Stimulated activated CD8-positive, alpha-beta memory T cell treated with anti-CD3 and anti-CD28 coated beads, Interleukin-7, amount 100 ng/mL, for 4 hours (primary cell): ENCODE data around the gene PDIA2.
A peak's percentile ranks its signal among the peaks of the same experiment; 100 is the strongest.

Experiments used
- DNase-seq, 2 donors: peaks; one replicate each; pipeline ENCODE4 v3.0.0-alpha.2; 2020; ENCODE audit warnings: low read depth in 2 of 2

PDIA2 gene

DNA sequence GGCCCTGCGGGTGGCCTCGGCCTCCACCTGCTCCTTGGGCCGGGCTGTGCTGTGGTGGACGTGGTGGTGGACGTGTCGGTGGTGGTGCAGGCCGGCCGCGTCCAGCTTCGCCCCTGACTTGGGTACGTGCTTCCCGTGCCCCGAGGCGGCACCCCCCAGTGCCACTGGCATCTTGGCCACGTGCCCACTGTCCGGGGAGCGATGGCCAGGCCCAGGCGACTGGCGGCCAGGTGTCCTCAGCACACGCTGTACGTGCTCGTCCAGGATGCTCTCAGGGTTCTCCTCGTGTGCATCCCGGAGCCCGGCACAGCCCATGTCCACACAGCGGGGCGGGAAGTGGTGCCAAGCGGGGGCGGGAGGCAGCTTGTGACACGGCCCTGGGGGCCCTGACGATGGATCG is 14.9 kb downstream of the PDIA2 start:
- no peak for DNase-seq

DNA sequence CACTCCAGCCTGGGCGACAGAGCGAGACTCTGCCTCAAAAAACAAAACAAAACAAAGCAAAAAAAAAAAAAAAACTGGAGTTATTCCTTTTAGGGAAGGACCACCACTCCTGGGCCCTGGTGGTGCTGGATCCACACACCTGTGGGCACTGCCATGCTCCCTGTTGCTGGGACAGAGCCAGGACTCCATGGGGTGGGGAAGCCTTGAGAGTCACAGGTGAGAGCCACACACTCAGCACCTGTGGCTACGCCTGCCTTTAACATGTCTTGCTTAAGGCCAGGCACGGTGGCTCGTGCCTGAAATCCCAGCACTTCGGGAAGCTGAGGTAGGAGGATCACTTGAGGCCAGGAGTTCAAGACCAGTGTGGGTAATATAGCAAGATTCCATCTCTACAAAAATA is 18.3 kb downstream of the PDIA2 start:
- no peak for DNase-seq

GRCh38 chr16:301950-302349 is 19.0 kb downstream of the PDIA2 start:
- DNase-seq: no peak

- no peak for DNase-seq
Observed at GRCh38 chr16:303760-304505, 21.0 kb downstream of the PDIA2 start.

DNA sequence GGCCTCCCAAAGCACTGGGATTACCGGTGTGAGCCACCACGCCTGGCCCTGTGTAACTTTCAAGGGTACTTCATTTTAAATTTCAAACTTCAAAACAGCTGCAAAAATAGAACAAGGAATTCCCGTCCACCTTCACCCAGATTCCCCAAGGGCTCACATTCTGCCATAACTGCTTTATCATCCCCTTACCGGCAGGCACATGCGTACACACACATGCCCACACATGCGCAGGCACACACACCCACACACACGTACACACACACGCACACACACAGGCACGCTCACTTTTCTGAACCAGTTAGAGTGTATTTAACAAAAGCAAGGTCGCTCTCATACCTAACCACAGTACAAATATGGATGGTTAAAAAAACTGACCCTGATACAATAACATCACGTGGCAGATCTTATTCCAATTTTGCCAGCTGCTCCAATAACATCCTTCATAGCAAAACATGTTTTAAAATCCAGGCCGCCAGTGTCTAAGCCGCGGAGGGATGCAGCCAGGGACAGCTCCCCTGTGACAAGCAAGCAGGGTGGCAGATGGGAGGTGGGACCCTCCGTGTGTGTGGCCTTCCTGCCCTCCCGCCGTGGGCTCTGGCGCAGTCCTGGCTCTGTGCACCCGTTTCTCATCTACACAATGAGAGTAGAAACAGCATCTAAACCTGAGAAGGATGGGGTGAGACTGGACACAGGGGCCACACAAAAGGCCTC is 23.1 kb downstream of the PDIA2 start:
- no peak for DNase-seq

DNA sequence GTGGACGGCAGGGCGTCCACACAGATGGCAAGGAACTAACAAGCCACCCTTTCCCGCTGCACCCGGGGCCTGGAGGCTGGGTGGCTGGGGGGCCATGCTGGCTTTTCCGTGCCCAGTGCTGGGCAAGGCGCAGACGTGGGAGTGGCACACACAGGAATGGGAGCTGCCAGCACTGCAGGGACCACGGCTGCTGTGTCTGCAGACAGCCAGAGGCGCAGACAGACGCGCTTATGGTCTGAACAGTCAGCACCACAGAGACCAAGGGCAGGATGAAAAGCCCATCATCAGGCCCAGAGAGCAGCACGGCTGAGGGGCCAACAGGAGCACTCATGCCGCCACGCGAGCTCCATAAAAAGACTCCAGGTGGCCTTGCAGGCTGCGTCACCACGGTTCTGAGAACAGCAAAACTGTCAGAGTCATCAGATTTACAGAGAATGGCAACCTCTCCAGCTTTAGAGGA is 24.0 kb downstream of the PDIA2 start:
- DNase-seq: no peak

DNA sequence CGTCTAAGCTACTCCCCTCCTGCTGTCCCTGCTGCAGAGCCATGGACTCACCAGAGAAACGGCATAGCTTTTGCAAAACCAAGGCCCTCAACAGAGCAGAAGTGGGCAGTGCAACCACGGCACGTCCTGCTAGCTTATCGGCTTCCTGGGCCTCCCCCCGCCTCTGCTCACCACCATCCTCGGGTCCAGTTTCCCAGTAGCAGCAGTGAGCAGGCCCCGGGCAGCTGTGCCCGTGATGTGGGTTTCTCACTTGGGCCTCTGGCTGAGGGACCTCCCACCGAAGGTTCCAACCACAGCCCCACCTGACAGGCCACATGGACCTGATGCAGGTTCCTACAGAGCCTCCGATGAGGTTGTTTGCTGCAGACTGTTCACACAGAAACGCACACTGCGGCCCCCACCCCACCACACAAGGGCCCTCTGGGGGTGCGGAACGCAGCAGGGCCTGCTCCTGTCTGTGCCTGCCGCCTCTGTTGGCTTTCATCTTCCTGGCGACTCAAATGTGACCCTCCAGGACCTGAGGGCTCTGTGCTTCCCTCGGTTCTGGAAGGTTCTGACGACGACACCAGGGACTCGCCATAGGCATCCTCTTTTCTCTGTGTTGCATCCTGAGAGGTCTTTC is 24.8 kb downstream of the PDIA2 start:
- no peak for DNase-seq

GRCh38 chr16:309476-309875 is 26.5 kb downstream of the PDIA2 start:
- no peak for DNase-seq

DNA sequence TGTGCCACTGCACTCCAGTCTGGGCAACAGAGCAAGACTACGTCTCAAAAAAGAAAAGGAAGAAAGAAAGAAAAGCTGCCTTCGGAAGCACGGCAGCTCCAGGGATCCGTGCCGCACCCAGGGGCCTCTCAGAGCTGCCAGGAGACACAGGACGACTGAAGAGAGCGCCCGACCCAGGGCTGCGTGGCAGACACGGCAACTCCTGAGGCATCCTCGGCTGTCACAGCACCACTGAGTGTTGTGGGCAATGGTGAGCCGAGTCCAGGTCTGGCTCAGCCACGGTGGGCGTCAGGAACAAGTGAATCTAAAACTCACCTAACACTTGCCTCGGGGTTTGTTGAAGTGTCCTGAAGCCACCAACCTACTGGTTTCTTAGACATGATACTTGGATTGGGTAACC is 28.8 kb downstream of the PDIA2 start:
- no peak for DNase-seq

DNA sequence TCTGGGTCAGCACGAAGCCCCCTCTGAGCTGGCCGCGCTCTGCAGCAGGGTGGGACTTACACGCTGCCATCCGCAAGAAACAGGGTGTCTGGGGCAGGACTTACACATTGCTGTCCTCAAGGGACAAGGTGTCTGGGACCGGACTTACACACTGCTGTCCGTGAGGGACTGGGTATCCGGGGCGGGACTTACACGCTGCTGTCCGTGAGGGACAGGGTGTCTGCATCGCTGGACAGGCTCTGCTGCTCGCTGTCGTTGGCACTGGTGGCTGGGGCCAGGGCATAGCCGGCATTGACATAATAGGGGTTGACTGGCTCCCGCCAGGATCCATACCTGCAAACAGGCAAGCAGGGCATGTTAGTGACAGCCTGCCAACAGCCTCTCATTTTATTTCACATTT is 31.4 kb downstream of the PDIA2 start:
- no peak for DNase-seq

DNA sequence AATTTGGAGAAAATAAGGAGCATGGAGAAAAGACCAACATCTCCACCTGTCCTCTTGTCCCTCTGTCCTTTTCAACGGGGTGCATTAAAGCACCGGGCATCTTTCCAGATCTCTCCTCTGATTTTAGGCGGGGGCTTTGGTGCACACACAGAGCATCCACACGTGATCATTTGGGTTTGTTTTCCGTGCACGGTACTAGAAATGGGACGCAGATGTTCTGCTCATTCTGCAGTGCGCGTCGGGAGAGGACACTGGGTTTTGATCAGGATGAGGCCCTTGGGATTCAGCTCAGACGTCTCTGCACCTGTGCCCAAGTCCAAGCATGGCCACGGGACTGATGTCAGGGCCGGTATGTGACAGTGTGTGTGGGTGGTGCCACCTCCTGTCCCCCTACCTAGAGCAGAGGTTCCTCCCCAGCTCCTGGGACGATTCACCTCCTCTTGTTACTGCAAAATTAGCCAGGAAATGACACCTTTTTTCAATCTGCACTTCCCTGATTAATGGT is 31.9 kb downstream of the PDIA2 start:
- DNase-seq: no peak

GRCh38 chr16:316741-317464 is 33.9 kb downstream of the PDIA2 start:
- DNase-seq: no peak

DNA sequence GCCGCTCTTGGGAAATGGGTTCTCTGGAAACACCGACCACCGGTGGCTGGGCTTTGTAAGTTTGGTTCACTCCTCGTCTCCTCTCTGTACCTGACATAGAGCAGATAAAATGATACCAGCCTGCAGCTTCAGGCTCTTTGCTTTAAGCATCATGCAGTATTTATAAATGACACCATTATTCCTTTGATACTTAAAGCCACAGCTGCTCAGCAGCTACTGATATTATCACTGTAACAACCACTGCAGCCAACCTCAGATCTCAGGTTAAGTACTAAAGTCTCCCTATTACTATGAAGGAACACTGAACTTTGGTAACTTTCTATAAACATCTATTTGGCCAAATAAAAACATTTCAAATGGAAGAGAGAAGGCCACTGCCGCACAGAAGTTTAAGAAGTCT is 34.6 kb downstream of the PDIA2 start:
- no peak for DNase-seq

DNA sequence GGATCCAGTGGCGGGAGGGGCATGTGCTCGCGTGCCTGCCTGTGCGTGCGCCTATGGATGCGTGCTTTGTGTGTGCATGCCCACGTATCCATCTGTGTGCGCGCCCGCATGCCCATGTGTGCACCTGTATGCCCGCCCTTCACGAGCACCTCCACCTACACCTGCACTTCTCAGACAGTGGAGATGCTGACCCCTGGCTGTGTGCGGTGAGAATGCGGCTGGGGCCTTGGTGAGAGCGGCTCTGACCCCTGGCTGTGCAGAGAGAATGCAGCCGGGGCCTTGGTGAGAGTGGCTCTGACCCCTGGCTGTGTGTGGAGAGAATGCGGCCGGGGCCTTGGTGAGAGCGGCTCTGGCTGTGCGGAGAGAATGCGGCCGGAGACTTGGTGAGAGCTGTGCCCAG is 35.7 kb downstream of the PDIA2 start:
- no peak for DNase-seq

DNA sequence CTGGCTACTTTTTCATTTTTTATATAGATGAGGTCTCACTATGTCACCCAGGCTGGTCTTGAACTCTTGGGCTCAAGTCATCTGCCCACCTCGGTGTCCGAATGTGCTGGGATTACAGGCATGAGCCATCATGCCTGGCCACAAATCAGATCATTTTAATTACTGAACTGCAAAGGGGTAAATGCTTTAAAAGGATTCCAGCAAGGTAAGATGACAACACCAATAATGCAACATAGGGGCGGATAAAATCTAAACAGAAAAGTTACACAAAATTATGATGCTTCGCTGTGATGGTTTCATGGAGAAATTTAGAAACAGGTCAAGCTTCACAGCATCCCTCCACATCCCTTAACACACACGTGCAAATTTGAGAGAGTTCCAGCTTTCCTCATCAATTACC is 37.2 kb downstream of the PDIA2 start:
- DNase-seq: no peak

- no peak for DNase-seq
Observed at GRCh38 chr16:321532-321931, 38.6 kb downstream of the PDIA2 start.

GRCh38 chr16:322476-323143 is 39.6 kb downstream of the PDIA2 start:
- no peak for DNase-seq

DNA sequence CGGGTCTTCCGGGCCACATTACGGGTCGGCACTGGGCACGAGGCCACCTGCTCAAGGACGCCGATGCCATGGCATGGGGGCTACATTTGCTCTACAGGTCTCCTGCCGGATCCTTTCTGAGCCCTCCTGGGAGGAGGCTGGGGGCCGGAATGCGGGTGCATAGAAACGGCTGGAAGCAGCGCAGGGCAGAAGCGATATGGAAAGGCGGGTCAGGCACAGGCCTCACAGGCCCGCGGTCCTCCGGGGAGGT is 41.2 kb downstream of the PDIA2 start:
- DNase-seq: no peak

- peak in 1 of 2 donors; percentile 57 for DNase-seq
Observed at GRCh38 chr16:324451-325334, 41.7 kb downstream of the PDIA2 start.

GRCh38 chr16:325375-326145 is 42.6 kb downstream of the PDIA2 start:
- DNase-seq: no peak
